PC-3 (cell line): Measurements from ENCODE around the gene LBR.

ENCODE experiments used
- CTCF ChIP-seq: fragments of 300-600 bp; sonication (generic); conservative IDR thresholded peaks from 2 replicates; pipeline ENCODE4 v1.5.1; 2017; ENCODE audit warnings: antibody characterized with exemption, low read depth, mild to moderate bottlenecking, low read length
- EZH2 ChIP-seq: fragments of 300-600 bp; sonication (generic); IDR thresholded peaks from one replicate; pipeline ENCODE4 v1.6.1; 2017; ENCODE audit warnings: antibody characterized with exemption, mild to moderate bottlenecking, low read length; ENCODE audit not compliant: unreplicated experiment
- EZH2phosphoT487 ChIP-seq: fragments of 300-600 bp; sonication (generic); IDR thresholded peaks from 2 replicates; pipeline ENCODE4 v1.6.1; 2018; ENCODE audit warnings: mild to moderate bottlenecking, antibody characterized with exemption, low read length, borderline replicate concordance

- TF ChIP-seq EZH2phosphoT487, result no peak
- TF ChIP-seq CTCF, result no peak
- TF ChIP-seq EZH2, result no peak
These were observed 1.1 kb upstream of the LBR start for GRCh38 chr1:225428881-225429455.
